ENCODE data around the gene DSCAM. TPM values are rescaled to one million over a fixed set of nuclear protein-coding genes. Genes with fewer than 3 reads are reported as not detected.

Gene DSCAM
- total and polyA plus RNA-seq, 2 experiments from 2014 or later: 0.07 TPM; not detected in 1

- TF ChIP-seq ZNF462 (CRISPR knock-in tag; IDR thresholded peaks at IDR 0.05) (no peak), STAT1 (IDR thresholded peaks at IDR 0.05; ENCODE audit: unreplicated experiment) (no peak), CTCF (conservative IDR thresholded peaks at IDR 0.05; ENCODE audit: low read depth in 2 of 2) (no peak), POLR2AphosphoS5 (IDR thresholded peaks at IDR 0.05; ENCODE audit: low read depth) (no peak), NANOG (IDR thresholded peaks at IDR 0.05; ENCODE audit: borderline replicate concordance) (no peak), REST (IDR thresholded peaks at IDR 0.05; ENCODE audit: unreplicated experiment) (no peak), ETS1 (IDR thresholded peaks at IDR 0.05) (no peak), ZNF114 (CRISPR knock-in tag; IDR thresholded peaks at IDR 0.05) (no peak), JUNB (IDR thresholded peaks at IDR 0.05; ENCODE audit: unreplicated experiment) (no peak)
These were observed 230.6 kb downstream of the DSCAM start (continued) for GRCh38 chr21:40616377-40616704.

Measured in GM23338 (cell line).